ENCODE measurements around the gene ATAD1.

The ATAD1 gene

DNA sequence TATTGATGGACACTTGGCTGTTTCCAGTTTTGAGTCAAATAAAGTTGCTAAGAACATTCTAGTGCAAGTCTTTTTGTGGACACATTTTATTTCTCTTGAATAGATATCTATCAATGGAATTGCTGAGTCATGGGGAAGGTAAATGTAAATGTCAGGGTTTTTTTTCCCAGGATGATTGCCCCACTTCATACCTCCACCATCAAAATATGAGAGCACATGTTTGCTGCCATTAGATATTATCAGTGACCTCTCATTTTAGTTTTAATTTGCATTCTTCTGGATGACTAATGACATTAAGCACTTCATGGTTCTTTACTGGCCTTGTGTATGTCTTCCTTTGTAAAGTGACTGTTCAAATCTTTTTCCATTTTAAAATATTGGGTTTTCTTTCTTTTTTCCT is 112.7 kb downstream of the ATAD1 start:
- DNase-seq = no peak

DNA sequence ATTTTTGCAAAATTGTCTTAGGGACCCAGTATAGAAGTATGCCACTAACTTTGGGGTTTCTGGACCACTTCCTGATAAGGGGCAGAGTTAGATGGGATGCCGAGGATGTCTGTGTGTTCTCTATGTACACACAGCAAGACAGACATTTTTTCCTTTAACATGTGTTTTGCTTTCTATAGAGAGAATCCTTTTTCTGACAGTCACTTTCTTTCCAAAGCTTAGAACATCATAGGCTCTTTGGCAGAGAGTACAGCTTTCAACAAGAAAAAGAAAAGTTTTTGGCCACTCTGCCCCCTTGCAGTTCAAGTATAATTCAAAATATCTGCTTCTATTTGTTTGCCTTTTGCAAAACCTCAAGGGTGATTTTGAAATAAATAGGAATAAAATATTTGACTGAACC is 114.3 kb downstream of the ATAD1 start:
- no peak for DNase-seq

DNA sequence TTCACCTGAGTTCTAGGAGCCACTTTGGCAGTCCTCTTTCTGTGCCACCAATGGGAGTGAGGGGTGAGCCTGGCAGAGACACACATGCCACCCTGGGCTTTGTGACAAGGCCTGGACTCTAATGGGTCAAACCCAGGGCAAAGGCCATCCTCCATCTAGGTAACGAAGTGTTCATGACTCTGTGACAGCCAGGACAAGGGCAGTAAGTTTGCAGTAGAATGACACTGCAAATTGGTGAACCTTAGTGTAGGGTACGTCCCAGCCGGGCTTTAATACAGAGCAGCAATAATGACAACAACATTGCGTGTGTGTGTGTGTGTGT is 115.1 kb downstream of the ATAD1 start:
- no peak for DNase-seq

DNA sequence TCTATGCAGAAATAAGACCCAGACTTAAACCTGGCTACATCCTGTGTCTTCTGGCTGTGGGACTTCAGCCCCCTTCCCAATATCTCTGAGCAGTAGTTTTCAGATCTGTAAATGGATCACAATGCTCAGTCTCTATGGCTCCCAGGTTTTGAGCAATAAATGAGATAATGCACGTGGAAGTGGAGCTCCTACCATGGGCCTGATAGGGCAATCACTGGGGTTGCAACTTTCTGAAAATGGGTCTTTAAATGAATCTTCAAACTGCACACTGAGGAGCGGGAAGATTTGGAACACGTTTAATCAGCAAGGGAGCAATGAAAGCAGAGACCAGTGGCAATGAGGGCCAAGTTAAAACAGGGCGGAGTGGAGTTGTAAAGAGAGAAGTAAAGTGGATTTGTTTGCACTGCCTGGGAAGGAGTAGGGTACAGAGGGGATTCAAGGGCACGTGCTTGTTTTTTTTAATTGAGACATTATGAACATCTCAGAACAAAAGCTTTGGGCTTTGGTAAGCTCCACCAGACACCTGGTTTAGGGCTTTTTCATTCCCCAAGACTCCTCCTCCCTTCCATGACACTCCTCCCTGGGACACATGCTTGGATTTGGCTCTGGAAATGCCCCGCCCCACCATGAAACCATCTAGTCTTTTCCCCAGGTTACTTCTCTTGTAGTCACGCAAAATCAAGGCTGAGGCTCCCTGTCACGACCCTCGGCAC is 115.6 kb downstream of the ATAD1 start:
- DNase-seq = no peak
